GM15510 (cell line): ENCODE data around the gene SLFNL1.

Experiments
- POLR2A ChIP-seq: IDR thresholded peaks from 3 replicates; pipeline ENCODE4 v1.6.1; 2011; ENCODE audit warnings: borderline replicate concordance; ENCODE audit not compliant: insufficient read length; ENCODE audit errors: extremely low read depth

Gene SLFNL1

GRCh38 chr1:40969445-40969844, 52.1 kb downstream of the SLFNL1 start:
- TF ChIP-seq POLR2A, result no peak

GRCh38 chr1:40966417-40966816, 55.1 kb downstream of the SLFNL1 start:
- TF ChIP-seq POLR2A, result no peak
